ENCODE results near the gene TUBB2B.

Gene TUBB2B

DNA sequence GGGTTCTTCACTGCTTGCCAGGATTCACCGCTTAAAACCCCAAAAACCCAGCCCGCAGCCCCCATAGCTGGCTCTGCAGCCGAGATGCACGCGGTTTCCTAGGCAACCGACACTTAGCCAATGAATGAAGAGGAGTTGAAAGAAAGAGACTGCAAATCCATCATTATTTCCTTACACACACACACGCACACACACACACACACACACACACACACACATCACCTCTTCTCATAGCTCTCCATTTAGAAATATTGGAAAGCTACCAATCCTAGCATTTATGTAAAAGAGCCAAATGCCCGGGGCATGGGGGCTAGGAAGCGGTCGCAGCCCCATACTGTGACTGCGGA, 3.4 kb upstream of the TUBB2B start:
- no peak for ATAC-seq
- no peak overlapping the region for H3K27ac Mint-ChIP-seq
- peaks cover 54% of the 10 kb centered on the region for H3K4me1 Mint-ChIP-seq
- peak overlapping the region; percentile 71 for H3K4me3 Mint-ChIP-seq
- H3K9me3 Mint-ChIP-seq = no peaks in the 10 kb centered on the region
- no peak for DNase-seq (ENCODE audit: low spot score in 2 of 2)
- no peaks in the 10 kb centered on the region for H3K36me3 Mint-ChIP-seq

DNA sequence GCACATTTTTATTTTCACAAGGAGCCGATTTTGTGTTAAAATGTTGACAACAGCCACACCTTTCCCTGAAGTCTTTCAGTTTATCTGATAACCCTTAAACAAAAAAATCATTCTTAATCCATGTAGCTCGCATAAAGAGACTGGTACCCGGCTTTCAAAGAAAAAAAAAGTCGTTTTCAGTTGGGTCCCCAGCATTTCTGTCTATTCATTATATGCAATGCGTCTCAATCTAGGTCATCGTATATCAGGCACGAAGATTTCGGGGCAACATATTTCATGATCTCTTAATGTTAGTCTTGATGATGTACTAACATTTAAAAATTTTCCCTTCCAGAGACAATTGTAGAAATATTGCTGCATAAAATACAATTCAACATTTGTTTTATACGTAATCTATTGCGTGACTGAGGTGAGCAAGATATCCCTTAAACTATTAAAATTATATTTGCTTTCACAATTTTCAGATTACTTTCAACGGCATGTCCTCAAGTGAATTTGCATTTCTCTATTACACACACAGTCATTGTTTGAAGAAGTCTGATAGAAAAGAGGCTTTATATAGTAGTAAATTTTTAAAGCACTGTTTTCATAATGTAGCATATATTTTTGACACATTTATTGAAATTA, 2.9 kb upstream of the TUBB2B start:
- Mint-ChIP-seq H3K9me3 (no peaks in the 10 kb centered on the region), H3K36me3 (no peaks in the 10 kb centered on the region), H3K4me1 (peaks cover 54% of the 10 kb centered on the region), H3K27ac (no peak overlapping the region), H3K4me3 (peak overlapping the region; percentile 71)
- DNase-seq (ENCODE audit: low spot score in 2 of 2) (no peak), ATAC-seq (no peak)

DNA sequence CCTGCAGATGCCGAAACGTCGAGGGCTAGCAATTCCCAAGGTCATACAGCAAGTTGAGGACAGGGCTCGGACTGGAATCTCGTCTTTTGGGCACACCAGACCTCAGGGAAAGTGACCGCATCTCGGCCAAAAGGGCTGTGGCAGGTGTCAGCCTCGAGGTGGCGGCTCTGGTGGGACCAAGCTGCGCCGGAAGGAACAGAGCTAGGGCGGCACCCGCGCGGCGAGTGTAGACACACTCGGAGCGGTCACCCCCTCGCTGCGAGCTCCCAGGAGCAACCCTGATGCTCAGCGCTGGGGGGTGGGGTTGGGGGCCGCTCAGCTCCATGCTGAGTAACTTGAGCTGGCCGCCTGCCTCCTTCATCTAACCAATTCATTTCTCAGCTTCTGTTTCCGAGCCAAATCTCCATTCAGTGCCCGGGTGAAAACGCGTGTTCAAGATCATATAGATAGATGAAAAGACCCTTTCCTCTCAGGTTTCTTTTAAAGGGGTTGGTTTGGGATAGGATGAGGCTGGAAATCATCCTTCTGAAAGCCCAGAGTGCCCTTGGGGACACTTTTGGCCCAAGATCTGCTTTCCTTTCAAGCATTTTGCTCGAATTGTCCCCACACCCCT, 2.2 kb upstream of the TUBB2B start:
- Mint-ChIP-seq H3K36me3 (no peaks in the 10 kb centered on the region), H3K27ac (no peak overlapping the region), H3K9me3 (no peaks in the 10 kb centered on the region), H3K4me3 (peak overlapping the region; percentile 71), H3K4me1 (peaks cover 54% of the 10 kb centered on the region)
- DNase-seq (ENCODE audit: low spot score in 2 of 2) (no peak), ATAC-seq (peak; percentile 64)

DNA sequence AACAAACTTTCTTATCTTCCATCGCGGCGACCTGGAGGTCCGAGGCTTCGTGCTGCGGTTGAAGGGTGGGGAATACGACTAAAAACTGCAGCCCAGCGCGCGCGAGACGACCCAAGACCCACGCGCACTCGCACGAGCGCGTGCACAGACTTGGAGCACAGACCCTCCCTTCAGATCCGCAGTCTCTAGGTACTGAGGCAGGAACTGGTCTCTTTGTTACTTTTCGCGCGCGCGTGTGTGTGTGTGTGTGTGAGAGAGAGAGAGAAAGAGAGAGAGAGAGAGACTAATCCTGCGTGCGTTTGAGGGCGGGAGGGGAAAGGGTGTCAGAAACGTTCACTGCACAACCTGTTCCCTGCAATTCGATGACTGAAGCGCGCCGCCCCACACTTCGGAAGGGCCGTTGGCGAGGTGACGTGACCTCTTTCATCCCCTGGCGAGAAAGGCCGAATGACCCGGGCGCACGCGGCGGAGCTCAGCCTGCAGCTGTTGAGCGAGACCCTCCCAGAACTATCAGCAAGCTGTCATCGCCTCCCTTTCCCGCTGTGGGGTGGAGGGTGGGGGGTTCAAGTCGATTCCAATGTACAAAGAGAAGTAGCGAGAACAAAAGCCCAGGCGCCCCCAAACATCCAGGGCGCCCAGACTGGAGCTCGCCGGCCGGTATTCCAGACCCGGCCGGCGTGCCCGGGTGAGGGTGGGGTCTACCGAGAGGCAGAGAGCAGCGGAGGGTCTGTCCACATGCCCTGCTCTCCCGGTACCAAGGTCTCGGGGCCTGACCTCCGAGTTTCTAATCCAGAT, 1.5 kb upstream of the TUBB2B start:
- Mint-ChIP-seq H3K4me1 (peaks cover 54% of the 10 kb centered on the region), H3K9me3 (no peaks in the 10 kb centered on the region), H3K4me3 (peak overlapping the region; percentile 71), H3K36me3 (no peaks in the 10 kb centered on the region), H3K27ac (no peak overlapping the region)
- peak; percentile 38 for ATAC-seq
- no peak for DNase-seq (ENCODE audit: low spot score in 2 of 2)

DNA sequence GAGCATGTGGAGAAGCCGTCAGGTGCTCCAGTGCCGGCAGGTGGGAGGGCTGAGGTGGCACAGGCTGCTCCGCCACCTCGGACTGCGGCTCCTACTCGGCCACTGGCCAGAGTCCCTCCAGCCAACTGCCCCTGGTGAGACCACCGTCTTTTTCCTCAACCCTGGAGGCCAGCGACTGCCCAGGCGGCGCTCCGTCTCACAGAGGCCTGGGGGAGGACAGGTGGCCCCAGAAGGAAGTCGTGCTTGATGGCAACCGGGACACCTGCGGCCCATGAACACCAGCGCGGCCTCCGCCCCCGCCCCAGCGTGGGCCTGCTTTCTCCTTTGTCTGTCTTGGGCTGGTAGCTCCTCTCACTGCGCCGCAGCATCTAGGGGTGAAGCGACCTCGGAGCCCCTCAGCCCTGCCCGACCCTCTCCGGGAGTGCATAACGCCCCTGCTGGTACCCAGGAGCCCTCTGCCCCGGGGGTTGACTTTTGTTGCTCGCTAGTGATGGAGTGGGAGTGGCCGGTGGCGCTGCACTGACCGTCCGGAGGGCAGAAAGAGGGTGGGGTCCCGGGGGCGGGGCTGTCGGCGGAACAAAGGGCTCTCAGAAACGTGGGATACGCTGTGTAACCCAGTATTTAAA, 706 bp upstream of the TUBB2B start:
- H3K27ac Mint-ChIP-seq = no peak overlapping the region
- ATAC-seq (peak; percentile 30), DNase-seq (ENCODE audit: low spot score in 2 of 2) (no peak)
- no peaks in the 10 kb centered on the region for H3K36me3 Mint-ChIP-seq
- H3K9me3 Mint-ChIP-seq = no peaks in the 10 kb centered on the region
- peak overlapping the region; percentile 71 for H3K4me3 Mint-ChIP-seq
- peaks cover 54% of the 10 kb centered on the region for H3K4me1 Mint-ChIP-seq

DNA sequence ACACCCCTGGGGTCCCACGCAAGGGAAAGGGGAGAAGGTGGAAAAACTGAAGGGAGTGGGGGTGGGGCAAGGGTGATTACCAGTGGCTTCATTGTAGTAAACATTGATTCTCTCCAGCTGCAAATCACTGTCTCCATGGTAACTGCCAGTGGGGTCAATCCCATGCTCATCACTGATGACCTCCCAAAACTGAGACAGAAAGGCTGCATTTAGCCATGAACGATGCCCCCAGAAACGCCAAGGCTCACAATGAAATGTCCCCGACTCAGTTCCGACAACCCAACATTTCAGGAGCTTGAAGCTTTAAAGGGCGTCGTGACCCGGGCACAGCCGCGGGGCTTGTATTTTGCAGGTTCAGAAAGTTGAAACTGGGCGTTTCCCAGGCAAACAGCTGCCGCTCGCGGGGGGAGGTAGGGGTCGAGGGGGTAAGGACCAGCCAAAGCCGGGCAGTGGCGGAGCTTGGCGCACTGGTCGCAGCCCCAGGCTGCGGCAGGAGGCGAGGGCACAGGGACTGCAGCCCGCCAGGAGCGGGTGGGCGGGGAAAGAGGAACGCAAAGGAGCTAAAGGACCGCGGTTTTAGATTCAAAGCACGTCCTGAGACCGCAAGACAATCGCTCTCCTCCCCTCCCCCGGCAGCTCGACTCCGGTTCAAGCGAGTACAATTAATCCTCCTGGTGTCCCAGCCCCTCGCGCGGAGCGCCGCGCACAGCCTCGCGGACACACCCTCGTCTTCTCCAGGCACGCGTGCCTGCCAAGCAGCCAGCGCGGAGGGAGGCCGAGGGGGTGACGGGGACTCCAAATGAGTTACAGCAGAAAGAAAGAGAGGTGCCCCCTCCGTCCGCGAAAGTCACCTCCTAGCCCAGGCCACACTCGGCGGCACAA, 731 bp downstream of the TUBB2B start:
- H3K27ac Mint-ChIP-seq = no peak overlapping the region
- peaks cover 9% of the 10 kb centered on the region for H3K36me3 Mint-ChIP-seq

DNA sequence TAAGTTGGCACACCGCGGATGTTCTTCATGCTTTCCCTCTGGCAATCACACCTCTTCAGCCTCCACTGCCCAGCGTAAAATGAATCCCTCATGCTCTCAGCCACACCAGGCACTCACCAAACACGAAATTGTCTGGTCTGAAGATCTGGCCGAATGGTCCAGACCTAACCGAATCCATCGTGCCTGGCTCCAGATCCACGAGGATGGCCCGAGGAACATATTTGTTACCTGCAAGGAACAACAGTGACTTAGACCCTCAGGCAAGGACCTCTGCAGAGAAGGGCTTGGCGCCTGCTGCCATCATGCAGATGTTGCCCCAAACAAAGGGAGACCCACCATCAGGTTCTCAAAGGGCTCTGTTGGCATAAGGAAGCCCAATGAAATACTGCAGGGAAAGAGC, 1.4 kb downstream of the TUBB2B start:
- ATAC-seq (no peak), DNase-seq (ENCODE audit: low spot score in 2 of 2) (no peak)
- H3K4me1 Mint-ChIP-seq = peaks cover 38% of the 10 kb centered on the region
- peaks cover 12% of the 10 kb centered on the region for H3K36me3 Mint-ChIP-seq
- peaks cover 6% of the 10 kb centered on the region for H3K9me3 Mint-ChIP-seq
- H3K27ac Mint-ChIP-seq = no peak overlapping the region
- peak overlapping the region; percentile 71 for H3K4me3 Mint-ChIP-seq

More for the DNA sequence above, 731 bp downstream of the TUBB2B start:
- H3K4me1 Mint-ChIP-seq = peaks cover 45% of the 10 kb centered on the region
- ATAC-seq (peak; percentile 31), DNase-seq (ENCODE audit: low spot score in 2 of 2) (peak in 1 of 2 donors; percentile 63)
- peaks cover 6% of the 10 kb centered on the region for H3K9me3 Mint-ChIP-seq
- peak overlapping the region; percentile 71 for H3K4me3 Mint-ChIP-seq

DNA sequence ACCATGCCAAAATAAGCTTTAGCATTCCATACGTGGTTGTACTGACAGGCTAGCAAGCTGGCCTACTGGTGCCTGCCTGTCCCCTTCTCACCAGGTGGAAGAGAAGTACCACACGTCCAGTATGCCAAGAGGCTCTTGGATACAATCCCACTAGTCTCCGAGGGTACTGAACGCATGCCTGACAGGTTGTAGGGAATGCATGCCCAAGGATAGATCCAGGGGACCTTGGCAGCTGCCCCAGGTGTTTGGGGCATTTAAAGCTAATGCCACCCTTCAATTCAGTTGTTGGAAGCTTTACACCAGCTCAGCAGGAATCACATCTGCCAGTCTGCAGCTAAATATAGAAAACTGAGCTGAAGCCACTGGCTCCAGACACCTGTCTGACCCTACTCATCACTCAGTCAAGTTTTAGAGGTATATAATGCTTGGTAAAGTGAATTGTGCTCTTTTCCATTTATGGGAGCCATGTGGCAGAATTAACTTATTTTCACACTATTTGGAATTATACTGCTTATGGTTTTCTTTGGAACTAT, 4.9 kb downstream of the TUBB2B start:
- Mint-ChIP-seq H3K27ac (peak overlapping the region; percentile 91), H3K4me1 (peaks cover 9% of the 10 kb centered on the region), H3K4me3 (no peak overlapping the region), H3K36me3 (peaks cover 12% of the 10 kb centered on the region), H3K9me3 (peaks cover 6% of the 10 kb centered on the region)
- DNase-seq (ENCODE audit: low spot score in 2 of 2) (no peak), ATAC-seq (no peak)

DNA sequence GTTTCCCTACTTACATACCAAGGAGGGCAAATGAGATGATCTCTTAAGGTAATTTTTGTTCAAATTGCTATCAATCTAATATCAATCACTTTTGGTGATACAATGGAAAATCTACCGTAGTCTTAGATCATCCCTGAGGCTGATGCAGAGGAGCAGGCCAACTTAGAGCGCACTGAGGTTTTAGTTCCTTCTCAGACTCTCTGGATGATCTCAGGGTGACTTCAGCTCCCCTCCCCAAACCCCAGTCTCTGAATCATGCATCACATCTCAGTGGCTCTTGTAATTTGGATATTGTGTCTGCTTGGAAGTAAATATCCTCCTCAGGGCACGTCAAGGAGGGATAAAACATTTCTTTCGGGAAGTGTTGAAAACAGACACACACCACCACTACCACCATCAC, 5.9 kb downstream of the TUBB2B start:
- peaks cover 2% of the 10 kb centered on the region for H3K4me1 Mint-ChIP-seq
- no peak overlapping the region for H3K4me3 Mint-ChIP-seq
- peaks cover 12% of the 10 kb centered on the region for H3K36me3 Mint-ChIP-seq
- DNase-seq (ENCODE audit: low spot score in 2 of 2) (no peak), ATAC-seq (peak; percentile 66)
- H3K9me3 Mint-ChIP-seq = peaks cover 6% of the 10 kb centered on the region
- H3K27ac Mint-ChIP-seq = peak overlapping the region; percentile 91

DNA sequence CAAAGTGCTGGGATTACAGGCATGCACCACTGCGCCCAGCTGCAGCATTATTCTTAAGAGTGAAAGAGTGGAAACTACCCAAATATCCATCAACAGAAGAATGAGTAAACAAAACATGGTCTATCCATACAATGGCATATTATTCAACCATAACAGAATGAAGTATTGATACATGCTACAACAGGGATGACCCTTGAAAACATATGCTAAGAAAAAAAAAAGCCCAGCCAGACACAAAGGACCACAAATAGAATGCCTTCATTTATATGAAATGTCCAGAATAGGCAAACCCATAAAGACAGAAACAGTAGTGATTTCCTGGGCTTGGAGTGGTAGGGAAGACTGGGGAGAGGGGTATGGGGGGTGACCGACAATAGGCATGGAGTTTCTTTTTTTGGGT, 7.1 kb downstream of the TUBB2B start:
- peaks cover 12% of the 10 kb centered on the region for H3K36me3 Mint-ChIP-seq
- ATAC-seq (no peak), DNase-seq (ENCODE audit: low spot score in 2 of 2) (no peak)
- no peak overlapping the region for H3K4me3 Mint-ChIP-seq
- H3K9me3 Mint-ChIP-seq = peaks cover 6% of the 10 kb centered on the region
- no peak overlapping the region for H3K27ac Mint-ChIP-seq
- no peaks in the 10 kb centered on the region for H3K4me1 Mint-ChIP-seq

DNA sequence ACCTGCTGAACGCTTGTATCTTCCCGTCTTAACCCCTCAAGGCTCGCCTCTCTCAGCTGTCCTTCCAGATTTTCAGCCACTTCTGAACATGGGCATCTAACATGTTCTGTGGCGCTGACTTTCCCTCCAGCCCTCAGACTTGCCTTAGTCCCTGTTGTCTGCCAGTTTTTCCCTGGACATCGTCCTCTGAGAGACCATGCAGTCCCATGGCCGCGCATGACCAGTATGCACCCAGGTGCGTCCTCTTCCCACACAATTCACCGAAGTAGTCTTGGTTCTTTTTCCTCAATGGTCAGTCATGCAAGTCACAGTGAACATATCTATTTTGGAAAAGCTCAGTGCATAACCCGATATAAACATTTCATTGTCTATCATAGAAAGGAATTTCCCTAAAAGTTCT, 9.2 kb downstream of the TUBB2B start:
- Mint-ChIP-seq H3K36me3 (peaks cover 12% of the 10 kb centered on the region), H3K27ac (no peak overlapping the region), H3K4me3 (no peak overlapping the region), H3K4me1 (no peaks in the 10 kb centered on the region), H3K9me3 (peaks cover 6% of the 10 kb centered on the region)
- DNase-seq (ENCODE audit: low spot score in 2 of 2) (no peak), ATAC-seq (no peak)

DNA sequence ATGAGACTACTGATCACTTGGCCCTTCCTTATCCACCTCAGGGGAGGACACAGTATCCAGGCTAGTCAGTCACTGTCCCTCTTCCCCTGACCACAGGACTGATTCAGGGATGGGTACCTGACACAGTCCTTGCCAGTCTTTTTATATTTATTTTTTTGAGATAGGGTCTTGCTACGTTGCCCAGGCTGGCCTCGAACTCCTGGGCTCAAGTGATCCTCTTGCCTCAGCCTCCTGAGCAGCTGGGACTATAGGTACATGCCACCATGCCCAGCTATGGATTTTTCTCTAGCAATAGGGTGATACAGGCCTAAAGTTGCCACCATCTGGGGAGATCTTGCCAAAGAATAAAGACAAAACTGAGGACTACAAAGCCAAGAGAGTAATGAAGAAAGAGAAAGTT, 10.2 kb downstream of the TUBB2B start:
- no peak for DNase-seq (ENCODE audit: low spot score in 2 of 2)
- Mint-ChIP-seq H3K9me3 (peaks cover 6% of the 10 kb centered on the region), H3K36me3 (peaks cover 9% of the 10 kb centered on the region), H3K4me3 (no peak overlapping the region), H3K27ac (no peak overlapping the region), H3K4me1 (no peaks in the 10 kb centered on the region)
- ATAC-seq = no peak

DNA sequence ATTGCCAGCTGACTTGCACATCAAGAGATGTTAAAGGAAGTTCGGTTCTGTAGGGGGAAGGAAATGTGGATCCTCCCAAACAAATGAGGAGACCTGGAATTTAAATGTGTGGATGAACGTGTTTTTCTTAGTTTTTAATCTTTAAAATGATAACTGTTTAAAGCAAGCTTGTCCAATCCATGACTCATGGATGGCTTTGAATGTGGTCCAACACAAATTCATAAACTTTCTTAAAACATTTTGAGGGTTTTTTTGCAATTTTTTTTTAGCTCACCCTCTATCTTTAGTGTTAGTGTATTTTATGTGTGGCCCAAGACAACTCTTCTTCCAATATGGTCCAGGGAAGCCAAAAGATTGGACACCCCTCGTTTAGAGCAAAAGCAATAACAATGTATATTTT, 12.6 kb downstream of the TUBB2B start:
- H3K36me3 Mint-ChIP-seq = no peaks in the 10 kb centered on the region

DNA sequence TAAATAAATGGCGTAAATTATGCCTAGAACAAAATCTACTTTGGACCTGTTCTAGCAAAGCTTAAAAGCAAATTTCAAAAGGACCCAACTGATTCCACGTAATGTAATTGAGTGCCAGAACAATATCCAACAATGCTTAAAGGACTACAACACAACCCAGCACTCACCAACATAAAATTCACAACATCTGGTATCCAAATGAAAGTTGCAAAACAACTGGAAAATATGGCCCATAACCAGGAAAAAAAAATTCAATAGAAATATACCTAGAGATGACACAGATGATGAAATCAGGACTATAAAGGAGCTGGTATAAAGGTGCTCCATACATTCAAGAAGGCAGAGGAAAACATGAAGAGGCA, 14.1 kb downstream of the TUBB2B start:
- no peak for ATAC-seq
- DNase-seq (ENCODE audit: low spot score in 2 of 2) = no peak
- Mint-ChIP-seq H3K9me3 (no peaks in the 10 kb centered on the region), H3K27ac (no peak overlapping the region), H3K36me3 (no peaks in the 10 kb centered on the region), H3K4me1 (peaks cover 20% of the 10 kb centered on the region), H3K4me3 (no peak overlapping the region)

More for the DNA sequence above, 12.6 kb downstream of the TUBB2B start:
- ATAC-seq (no peak), DNase-seq (ENCODE audit: low spot score in 2 of 2) (no peak)
- no peaks in the 10 kb centered on the region for H3K9me3 Mint-ChIP-seq
- H3K4me3 Mint-ChIP-seq = no peak overlapping the region
- H3K4me1 Mint-ChIP-seq = peaks cover 4% of the 10 kb centered on the region
- no peak overlapping the region for H3K27ac Mint-ChIP-seq

DNA sequence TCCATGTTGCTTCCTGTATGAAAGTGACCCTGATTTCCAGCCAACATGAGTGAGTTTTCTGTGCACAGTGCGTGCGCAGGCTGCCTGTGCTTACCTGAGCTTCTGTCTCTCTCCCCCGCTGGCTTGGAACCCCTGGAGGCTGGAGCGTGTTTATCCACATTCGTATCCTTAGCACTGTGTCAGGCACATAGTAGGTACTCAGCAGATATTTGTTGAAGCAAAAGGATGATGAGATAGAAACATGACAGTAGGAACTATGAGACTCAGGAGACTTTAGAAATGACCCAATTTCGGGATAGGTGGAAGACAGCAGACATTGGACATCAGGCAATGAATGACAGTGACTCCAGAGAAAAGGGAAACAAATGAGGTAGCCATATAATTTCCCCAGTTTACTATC, 15.2 kb downstream of the TUBB2B start:
- Mint-ChIP-seq H3K4me1 (peaks cover 24% of the 10 kb centered on the region), H3K27ac (peak overlapping the region; percentile 42), H3K4me3 (no peak overlapping the region), H3K36me3 (no peaks in the 10 kb centered on the region), H3K9me3 (no peaks in the 10 kb centered on the region)
- DNase-seq (ENCODE audit: low spot score in 2 of 2) (no peak), ATAC-seq (no peak)

Measured in stimulated activated effector memory CD8-positive, alpha-beta T cell treated with anti-CD3 and anti-CD28 coated beads, Interleukin-12 subunit alpha, Interleukin-12 subunit beta, amount 100 ng/mL, for 72 hours (primary cell).